Activated T-helper 1 cell treated with anti-CD3 and anti-CD28 coated beads, Interleukin-12 subunit alpha, Interleukin-12 subunit beta, Interleukin-2, Interleukin-4 antibody, amounts not matched to agents 30 ng/mL and 10 ng/mL and 1 ng/mL, durations not matched to agents 14 hours and 24 hours and 36 hours (primary cell): Measurements from ENCODE around the gene TANK. TPM values are rescaled to one million over a fixed set of nuclear protein-coding genes. Genes with fewer than 3 reads are reported as not detected.
A peak's percentile ranks its signal among the peaks of the same experiment; 100 is the strongest.

ENCODE experiments used
- DNase-seq: peaks from one replicate; pipeline ENCODE4 v3.0.0; 2021; ENCODE audit warnings: low spot score
- H3K27ac Mint-ChIP-seq: one replicate; pipeline ENCODE4 v1.8.0; 2021; ENCODE audit warnings: mild to moderate bottlenecking, mixed read lengths
- H3K27me3 Mint-ChIP-seq: one replicate; pipeline ENCODE4 v1.8.0; 2022; ENCODE audit warnings: mild to moderate bottlenecking, moderate library complexity, mixed read lengths; ENCODE audit not compliant: insufficient read depth
- H3K36me3 Mint-ChIP-seq: one replicate; pipeline ENCODE4 v1.8.0; 2021; ENCODE audit warnings: low read depth, mixed read lengths
- H3K4me1 Mint-ChIP-seq: one replicate; pipeline ENCODE4 v1.8.0; 2021; ENCODE audit warnings: low read depth, mixed read lengths
- H3K4me3 Mint-ChIP-seq: one replicate; pipeline ENCODE4 v1.8.0; 2021; ENCODE audit warnings: mild to moderate bottlenecking, moderate library complexity, mixed read lengths
- H3K9me3 Mint-ChIP-seq: one replicate; pipeline ENCODE4 v1.8.0; 2021; ENCODE audit warnings: mixed read lengths
- intact Hi-C: fragments of 100-400 bp; cut with micrococcal nuclease; formaldehyde crosslinking; loops from one replicate; pipeline ENCODE4 v1.15.1; 2024
- total RNA-seq: library from RNA; stranded (reverse); gene quantifications from 2 replicates; pipeline ENCODE4 v1.2.3, GENCODE V29; 2022

TANK gene
- total RNA-seq, 1 donor from 2014 or later: 136 TPM

DNA sequence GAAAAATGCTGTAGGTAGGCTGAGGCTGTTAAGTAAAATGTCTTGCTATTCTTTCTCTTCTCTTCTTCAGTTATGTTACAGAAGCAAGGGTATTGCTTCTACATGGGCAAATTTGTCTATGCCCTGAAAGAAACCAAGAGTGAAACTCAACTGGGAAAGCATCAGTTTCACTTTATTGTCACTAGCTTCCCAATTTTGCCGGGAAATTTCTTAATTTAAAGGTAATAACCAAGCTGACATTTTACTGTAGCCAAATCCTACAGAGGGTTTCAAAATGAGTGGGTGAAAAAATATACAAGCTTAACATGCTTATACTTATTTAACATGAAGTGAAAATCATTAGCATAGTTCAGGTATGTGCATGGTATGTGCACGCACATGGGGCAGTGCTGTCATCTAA lies 3.2 kb downstream of the TANK start:
- DNase-seq: no peak
- Mint-ChIP-seq H3K36me3 (peaks cover 62% of the 10 kb centered on the region), H3K9me3 (peaks cover 7% of the 10 kb centered on the region), H3K4me3 (peak overlapping the region; percentile 84), H3K4me1 (peaks cover 90% of the 10 kb centered on the region), H3K27me3 (no peaks in the 10 kb centered on the region), H3K27ac (peak overlapping the region; percentile 90)
- intact Hi-C loops: loop anchor here (5.0 to 10.0 kb wide), 5 partner anchors 671 to 939 kb away; partner anchors contain the start of gene RBMS1

DNA sequence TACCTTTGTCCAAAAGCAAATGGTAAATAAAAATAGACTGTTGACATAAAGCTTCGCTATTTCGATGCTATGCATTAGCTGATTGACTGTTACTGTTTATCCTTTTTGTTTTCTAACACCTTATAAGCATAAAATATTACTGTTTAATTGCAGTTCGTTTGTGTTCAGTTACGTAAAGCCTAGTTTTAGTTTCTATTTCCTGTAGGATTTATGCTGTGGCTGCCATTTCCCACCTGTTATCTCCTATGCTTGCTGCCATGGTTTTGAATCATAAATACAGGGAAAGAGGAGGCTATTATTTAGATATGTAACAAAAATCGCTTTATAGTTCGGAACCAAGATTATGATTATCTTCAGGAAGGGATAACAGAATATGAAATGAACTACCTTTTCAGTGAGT lies 3.9 kb downstream of the TANK start:
- peaks cover 58% of the 10 kb centered on the region for H3K36me3 Mint-ChIP-seq
- H3K27ac Mint-ChIP-seq: peak overlapping the region; percentile 74
- H3K4me3 Mint-ChIP-seq: peak overlapping the region; percentile 69
- peaks cover 90% of the 10 kb centered on the region for H3K4me1 Mint-ChIP-seq
- no peaks in the 10 kb centered on the region for H3K27me3 Mint-ChIP-seq
- no peak for DNase-seq
- H3K9me3 Mint-ChIP-seq: peaks cover 7% of the 10 kb centered on the region
- intact Hi-C loops: loop anchor here (5.0 to 10.0 kb wide), 5 partner anchors 672 to 939 kb away; partner anchors contain the start of gene RBMS1

DNA sequence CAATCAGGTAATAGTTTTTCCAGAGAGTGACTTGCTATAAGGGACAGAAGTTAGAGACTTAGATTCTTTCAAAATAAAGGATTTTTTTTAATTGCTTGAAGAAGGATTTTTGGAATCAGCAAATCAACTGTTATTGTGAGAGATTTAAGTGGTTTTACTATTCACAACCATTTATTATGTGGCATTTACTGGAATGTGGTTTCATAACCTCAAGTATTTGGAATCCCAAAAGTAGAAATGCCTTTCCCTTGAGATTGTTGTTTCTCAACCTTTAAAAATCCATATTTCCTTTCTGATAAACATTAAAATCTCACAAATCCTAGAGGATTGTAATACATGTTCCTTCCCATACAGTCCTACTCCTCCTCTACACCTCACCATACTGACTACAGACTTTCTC lies 5.0 kb downstream of the TANK start:
- Mint-ChIP-seq H3K36me3 (peaks cover 62% of the 10 kb centered on the region), H3K27ac (peak overlapping the region; percentile 94), H3K27me3 (no peaks in the 10 kb centered on the region), H3K4me1 (peaks cover 95% of the 10 kb centered on the region), H3K4me3 (peak overlapping the region; percentile 75), H3K9me3 (peaks cover 7% of the 10 kb centered on the region)
- DNase-seq: no peak
- intact Hi-C loops: loop anchor here (5.0 to 10.0 kb wide), 5 partner anchors 498 to 940 kb away; partner anchors contain the start of gene DPP4

DNA sequence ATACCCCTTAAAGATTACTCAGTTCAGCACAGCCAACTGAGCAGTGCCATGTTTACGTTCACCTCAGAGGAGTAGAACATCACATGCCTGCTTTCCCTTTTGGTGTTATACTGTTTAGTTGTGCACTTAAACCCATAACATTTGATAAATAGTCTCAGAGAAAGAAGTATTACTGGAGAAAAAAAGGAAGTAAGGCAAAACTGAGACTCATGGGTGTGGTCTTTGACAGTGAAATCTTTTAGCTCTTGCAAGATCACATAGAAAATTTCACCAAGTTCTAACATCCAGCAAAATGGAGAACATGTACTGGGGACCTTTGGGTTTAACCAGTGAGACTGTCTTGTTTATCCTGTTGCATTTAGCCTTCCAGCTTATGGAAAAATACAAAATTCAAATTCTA lies 5.6 kb downstream of the TANK start:
- Mint-ChIP-seq H3K4me3 (peak overlapping the region; percentile 75), H3K9me3 (peaks cover 7% of the 10 kb centered on the region), H3K4me1 (peaks cover 100% of the 10 kb centered on the region), H3K27me3 (no peaks in the 10 kb centered on the region), H3K27ac (peak overlapping the region; percentile 94), H3K36me3 (peaks cover 64% of the 10 kb centered on the region)
- intact Hi-C loops: loop anchor here (1.0 to 10.0 kb wide), 9 partner anchors 12 to 941 kb away; partner anchors contain the start of gene DPP4
- no peak for DNase-seq

DNA sequence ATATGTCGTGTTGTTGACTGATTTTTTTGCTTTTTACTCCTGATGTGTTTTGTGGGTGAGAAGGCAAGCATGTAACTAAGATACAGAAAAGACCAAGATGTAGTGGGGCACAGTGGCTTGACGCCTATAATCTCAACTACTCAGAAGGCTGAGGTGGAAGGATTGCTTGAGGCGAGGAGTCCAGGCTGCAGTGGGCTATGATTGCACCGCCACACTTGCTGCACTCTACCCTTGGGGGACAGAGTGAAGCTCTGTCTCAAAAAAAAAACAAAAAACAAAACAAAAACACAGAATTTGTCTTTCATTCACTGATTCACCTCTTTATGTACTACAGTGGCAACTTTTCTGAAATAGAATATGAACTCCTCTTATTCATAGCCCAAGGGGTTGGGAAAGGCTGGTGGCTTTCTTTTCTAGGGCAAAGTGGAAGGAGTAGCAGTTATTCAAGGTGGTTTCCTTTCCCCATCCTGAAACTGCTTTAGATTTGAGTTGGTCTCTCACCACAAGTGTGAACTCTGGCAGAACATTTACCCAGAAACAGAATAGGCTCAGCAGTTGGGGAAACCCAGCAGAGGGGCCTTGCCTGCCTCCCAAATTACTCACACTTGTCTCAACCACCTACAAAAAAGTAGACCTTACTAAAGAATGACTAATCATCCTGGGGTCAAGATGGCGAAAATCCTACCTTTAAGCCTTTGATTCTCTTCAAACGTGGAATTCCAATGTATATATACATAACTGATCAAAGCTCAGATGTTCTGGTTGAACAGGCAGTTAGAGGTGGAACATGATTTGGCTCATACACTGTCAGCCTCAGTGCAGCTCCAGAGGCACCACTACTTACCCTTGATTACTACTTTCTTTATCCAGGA lies 6.5 kb downstream of the TANK start:
- Mint-ChIP-seq H3K9me3 (peaks cover 7% of the 10 kb centered on the region), H3K27me3 (no peaks in the 10 kb centered on the region), H3K27ac (peak overlapping the region; percentile 94), H3K36me3 (peaks cover 68% of the 10 kb centered on the region), H3K4me3 (peak overlapping the region; percentile 75), H3K4me1 (peaks cover 100% of the 10 kb centered on the region)
- peak; percentile 74 for DNase-seq
- intact Hi-C loops: loop anchor here (1.0 to 10.0 kb wide), 10 partner anchors 12 to 942 kb away; partner anchors contain the start of gene DPP4

DNA sequence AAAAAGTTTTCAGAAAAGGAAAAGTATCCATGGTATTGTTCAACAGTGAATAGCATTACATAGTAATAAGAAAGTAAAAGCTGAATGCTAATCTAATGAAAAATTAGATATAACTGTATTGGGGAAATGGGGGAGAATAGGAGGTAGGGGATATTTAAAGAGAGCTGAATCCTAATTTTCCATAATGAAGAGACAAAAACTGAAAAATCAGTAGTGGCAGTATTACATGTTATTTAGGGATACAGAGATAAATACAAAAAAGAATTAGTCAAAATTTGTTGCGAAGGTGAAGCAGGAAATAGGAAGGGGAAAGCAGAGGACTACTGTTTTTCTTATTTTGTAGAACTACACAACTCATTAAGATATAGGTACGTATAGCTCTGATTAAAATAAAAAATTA lies 9.1 kb downstream of the TANK start:
- H3K27me3 Mint-ChIP-seq: no peaks in the 10 kb centered on the region
- peaks cover 15% of the 10 kb centered on the region for H3K9me3 Mint-ChIP-seq
- intact Hi-C loops: loop anchor here (5.0 to 10.0 kb wide), 5 partner anchors 502 to 945 kb away; partner anchors contain the start of gene DPP4
- H3K27ac Mint-ChIP-seq: peak overlapping the region; percentile 27
- H3K4me3 Mint-ChIP-seq: no peak overlapping the region
- DNase-seq: no peak
- H3K4me1 Mint-ChIP-seq: peaks cover 96% of the 10 kb centered on the region
- H3K36me3 Mint-ChIP-seq: peaks cover 65% of the 10 kb centered on the region

DNA sequence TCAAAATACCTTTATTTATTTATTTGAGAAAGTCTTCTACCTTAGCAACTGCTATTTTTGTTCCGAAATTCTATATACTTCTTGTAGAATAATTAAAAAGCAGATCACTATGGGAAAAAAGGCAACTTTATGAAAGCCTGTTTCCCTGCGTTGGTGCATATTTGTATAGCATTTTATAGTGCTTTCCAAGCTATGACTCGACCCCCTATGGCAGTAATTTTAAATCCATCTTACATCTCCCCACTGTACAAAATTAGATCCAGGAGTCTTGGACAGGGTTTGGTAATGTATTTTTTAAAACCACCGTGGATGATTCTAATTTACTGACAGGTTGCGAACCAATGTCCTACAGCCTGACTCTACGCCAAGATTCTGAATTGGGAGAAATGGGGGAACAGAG lies 10.1 kb downstream of the TANK start:
- Mint-ChIP-seq H3K27me3 (no peaks in the 10 kb centered on the region), H3K4me1 (peaks cover 93% of the 10 kb centered on the region), H3K36me3 (peaks cover 69% of the 10 kb centered on the region), H3K4me3 (no peak overlapping the region), H3K9me3 (peaks cover 15% of the 10 kb centered on the region), H3K27ac (no peak overlapping the region)
- no peak for DNase-seq
- intact Hi-C loops: no loop called here

DNA sequence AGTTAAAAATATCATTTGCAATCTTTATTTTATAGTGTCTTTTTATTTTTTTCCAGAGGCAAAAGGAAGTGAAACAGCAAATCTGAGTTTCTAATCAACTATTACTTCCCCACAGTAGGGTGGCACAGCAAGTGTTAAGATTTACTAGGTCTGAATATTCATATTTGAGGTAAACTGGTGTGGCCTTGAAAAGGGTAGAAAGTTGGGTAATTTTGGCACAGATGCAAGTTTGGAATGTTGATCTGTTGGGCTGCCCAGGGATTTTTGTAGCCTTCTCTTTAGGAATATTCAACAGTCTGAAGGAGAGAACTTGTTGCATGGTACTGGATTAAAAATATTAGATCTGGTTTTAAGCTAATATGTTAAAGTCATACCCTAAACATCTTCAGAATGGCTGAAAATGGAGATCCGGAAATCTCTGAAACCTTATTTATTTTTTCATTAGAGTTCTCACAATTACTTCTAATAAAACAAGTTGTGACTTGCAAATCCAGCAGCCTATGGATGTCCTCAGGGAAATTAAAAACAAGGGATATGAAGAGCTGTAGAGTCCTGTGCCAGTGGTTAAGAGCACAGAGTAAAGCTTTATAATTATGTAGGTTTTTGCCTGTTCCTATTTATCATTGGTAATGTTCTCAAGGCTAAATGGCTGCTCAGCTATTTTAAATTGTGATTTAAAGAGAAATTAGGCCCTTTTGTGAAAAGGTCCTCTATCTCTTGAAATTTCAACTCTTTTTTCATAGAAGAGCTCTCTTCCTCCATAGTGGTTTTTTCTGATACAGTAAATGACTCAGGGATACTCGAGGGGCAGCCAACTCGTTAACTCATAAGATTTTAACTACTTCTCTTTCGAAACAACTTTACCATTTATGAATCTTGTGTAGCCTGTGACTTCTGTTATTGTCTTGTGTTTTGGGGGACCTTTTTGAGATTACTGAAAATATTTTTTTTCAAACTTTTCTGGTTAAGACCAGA lies 11.0 kb downstream of the TANK start:
- Mint-ChIP-seq H3K36me3 (peaks cover 71% of the 10 kb centered on the region), H3K4me3 (peak overlapping the region; percentile 9)
- intact Hi-C loops: no loop called here

DNA sequence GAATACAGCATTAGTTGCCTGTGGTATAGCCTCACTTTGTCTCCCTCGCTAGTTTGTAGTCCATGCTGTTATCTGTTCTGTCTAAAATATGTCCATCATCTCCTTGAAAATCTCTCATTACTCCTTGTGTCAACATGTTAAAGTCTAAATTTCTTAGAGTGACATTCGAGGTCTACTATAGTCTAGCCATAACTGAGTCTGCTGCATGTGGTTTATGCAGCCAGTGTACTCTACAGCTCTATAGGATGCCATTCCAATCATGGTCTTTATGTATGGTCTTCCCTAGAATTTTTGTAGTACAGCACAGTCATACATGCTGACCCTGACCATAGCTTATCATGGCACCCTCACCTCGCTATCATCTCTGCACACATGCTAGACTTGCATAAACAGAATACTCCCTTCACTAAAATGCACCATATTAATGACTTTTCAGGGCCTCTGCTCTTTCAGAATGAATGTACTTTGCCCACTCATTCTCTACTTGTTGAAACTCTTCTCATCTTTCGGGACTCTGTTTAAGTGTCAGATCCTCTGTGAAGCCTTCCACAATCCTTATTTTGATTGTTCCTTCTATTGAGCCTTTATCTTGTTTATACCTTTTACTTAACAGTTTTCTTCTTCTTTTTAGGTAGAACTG lies 12.8 kb downstream of the TANK start:
- Mint-ChIP-seq H3K4me1 (peaks cover 90% of the 10 kb centered on the region), H3K36me3 (peaks cover 73% of the 10 kb centered on the region), H3K27me3 (no peaks in the 10 kb centered on the region), H3K4me3 (peak overlapping the region; percentile 38), H3K27ac (peak overlapping the region; percentile 81), H3K9me3 (peaks cover 14% of the 10 kb centered on the region)
- intact Hi-C loops: loop anchor here (1.0 kb wide), 1 partner anchor 27 kb away; no protein-coding TSS in a partner anchor
- no peak for DNase-seq

More for the DNA sequence above, 11.0 kb downstream of the TANK start:
- peak overlapping the region; percentile 27 for H3K27ac Mint-ChIP-seq
- peaks cover 15% of the 10 kb centered on the region for H3K9me3 Mint-ChIP-seq
- DNase-seq: no peak
- H3K4me1 Mint-ChIP-seq: peaks cover 93% of the 10 kb centered on the region
- H3K27me3 Mint-ChIP-seq: no peaks in the 10 kb centered on the region

DNA sequence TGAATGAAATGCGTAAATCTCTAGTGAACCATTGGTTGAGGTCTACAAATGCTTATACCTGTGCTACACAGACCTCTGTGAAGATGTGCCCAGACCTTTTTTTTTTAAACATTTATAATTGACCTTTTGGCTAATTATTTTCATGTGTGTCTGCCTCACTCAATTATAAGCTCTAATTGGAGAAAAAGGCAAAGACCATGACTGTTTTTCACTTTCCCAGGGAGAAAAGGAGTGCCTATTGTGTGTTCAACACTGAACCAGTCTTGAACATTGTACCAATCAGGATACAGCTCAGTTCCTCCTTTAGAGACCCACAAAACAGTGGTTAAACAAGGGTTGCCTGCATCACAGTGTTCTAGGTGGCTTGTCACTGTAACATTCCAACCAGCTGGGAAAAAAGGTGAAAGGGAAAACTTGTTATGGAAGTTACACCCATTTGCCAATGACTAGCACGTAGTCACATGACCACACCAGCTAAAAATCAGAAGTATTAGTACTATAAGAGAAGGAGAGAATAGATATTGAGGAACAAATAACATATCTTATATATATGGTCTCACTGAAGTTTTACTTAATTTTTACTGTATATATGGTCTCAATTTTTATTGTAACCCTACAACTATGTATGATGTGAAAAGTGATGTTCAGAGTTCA lies 13.4 kb downstream of the TANK start:
- intact Hi-C loops: loop anchor here (1.0 kb wide), 1 partner anchor 27 kb away; no protein-coding TSS in a partner anchor
- peak overlapping the region; percentile 81 for H3K27ac Mint-ChIP-seq

DNA sequence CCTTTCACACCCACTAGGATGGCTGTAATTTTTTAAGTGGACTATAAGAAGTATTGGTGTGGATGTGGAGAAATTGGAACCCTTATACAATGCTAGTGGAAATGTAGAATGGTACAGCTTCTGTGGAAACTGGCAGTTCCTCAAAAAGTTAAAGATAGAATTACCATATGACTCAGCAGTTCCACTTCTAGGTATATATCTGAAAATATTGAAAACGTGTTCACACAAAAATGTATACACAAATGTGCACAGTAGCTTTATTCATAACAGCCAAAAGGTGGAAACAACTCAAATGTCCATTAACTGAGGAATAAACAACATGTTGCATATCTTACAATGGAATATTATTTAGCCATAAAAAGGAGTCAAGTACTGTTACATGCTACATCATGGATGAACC lies 17.7 kb downstream of the TANK start:
- Mint-ChIP-seq H3K4me1 (peaks cover 59% of the 10 kb centered on the region), H3K27ac (peak overlapping the region; percentile 63)
- DNase-seq: no peak

More for the DNA sequence above, 13.4 kb downstream of the TANK start:
- H3K4me1 Mint-ChIP-seq: peaks cover 90% of the 10 kb centered on the region
- peaks cover 18% of the 10 kb centered on the region for H3K9me3 Mint-ChIP-seq
- DNase-seq: no peak
- H3K4me3 Mint-ChIP-seq: peak overlapping the region; percentile 32
- peaks cover 77% of the 10 kb centered on the region for H3K36me3 Mint-ChIP-seq
- no peaks in the 10 kb centered on the region for H3K27me3 Mint-ChIP-seq

More for the DNA sequence above, 17.7 kb downstream of the TANK start:
- Mint-ChIP-seq H3K9me3 (peaks cover 11% of the 10 kb centered on the region), H3K4me3 (peak overlapping the region; percentile 4), H3K27me3 (no peaks in the 10 kb centered on the region), H3K36me3 (peaks cover 81% of the 10 kb centered on the region)
- intact Hi-C loops: loop anchor here (1.0 kb wide), 1 partner anchor 12 kb away; no protein-coding TSS in a partner anchor
